ENCODE data around the gene ALX4. TPM values are rescaled to one million over a fixed set of nuclear protein-coding genes. Genes with fewer than 3 reads are reported as not detected.

ALX4 gene
- total RNA-seq, 4 donors from 2014 or later, result 0.10 to 0.11 TPM; not detected in 2

DNA sequence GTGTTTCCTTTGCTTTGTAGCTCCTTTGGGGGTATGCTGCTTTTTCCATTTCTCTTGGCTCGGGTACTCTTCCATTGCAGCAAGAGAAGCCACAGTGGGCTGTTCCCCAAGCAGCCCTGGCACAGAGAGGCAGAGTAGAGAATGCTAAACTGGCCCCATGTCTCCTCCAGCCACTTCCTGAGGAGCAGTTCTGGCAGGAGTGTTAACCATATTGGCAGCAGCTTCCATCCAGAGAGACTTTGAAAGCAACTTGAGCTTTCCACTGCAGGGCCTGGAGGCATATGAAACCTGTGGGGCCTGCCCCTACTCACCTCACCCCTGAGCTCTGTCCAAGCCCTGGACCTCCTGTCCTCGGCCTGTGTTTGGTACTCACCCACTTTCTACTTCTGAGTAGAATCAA, 61.8 kb downstream of the ALX4 start:
- TF ChIP-seq POLR2A (IDR thresholded peaks at IDR 0.05) (no peak), CTCF (IDR thresholded peaks at IDR 0.05) (no peak)
- no peak for DNase-seq
- WGBS, 2 donors, result 84 to 93% methylated on average over 2 of the region's 2 CpGs
- H3K27me3 ChIP-seq, result no peaks in the 10 kb centered on the region
- no peaks in the 10 kb centered on the region for H3K36me3 ChIP-seq
- no peaks in the 10 kb centered on the region for H3K9me3 ChIP-seq
- no peak overlapping the region for H3K4me3 ChIP-seq (replicated peaks in 1 of 3)
- peaks cover 14 to 27% of the 10 kb centered on the region in 2 donors for H3K4me1 ChIP-seq
- H3K27ac ChIP-seq, result no peak overlapping the region
- intact Hi-C loops (cut with DNase I), result no loop called here

DNA sequence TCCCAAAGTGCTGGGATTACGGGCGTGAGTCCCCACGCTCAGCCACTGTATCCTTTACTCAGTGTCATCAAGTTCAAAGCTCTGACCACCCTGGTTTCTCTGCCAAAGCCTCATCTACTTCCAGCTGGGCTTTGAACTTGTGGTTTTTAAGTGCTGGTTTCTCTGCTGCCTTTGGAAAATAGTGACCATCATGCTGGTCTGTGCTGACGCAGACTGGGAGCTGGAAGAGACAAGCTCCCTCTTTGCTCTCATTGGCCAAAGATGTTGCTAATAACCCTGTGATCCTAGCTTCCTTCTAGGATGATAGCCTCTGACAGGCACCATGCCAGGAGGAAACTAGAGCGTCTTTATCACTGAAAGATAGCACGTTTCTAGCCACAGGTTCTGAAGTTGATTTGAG, 62.4 kb downstream of the ALX4 start:
- 76 to 78% methylated on average over 6 of the region's 6 CpGs for WGBS, 2 donors
- H3K36me3 ChIP-seq, result no peaks in the 10 kb centered on the region
- H3K4me1 ChIP-seq, result peaks cover 20 to 33% of the 10 kb centered on the region in 2 donors
- H3K4me3 ChIP-seq (replicated peaks in 1 of 3), result no peak overlapping the region
- TF ChIP-seq CTCF (IDR thresholded peaks at IDR 0.05), result no peak
- no peak for TF ChIP-seq POLR2A (IDR thresholded peaks at IDR 0.05)
- no peak overlapping the region for H3K27ac ChIP-seq
- no peaks in the 10 kb centered on the region for H3K27me3 ChIP-seq
- no peak for DNase-seq
- intact Hi-C loops (cut with DNase I), result no loop called here
- no peaks in the 10 kb centered on the region for H3K9me3 ChIP-seq

DNA sequence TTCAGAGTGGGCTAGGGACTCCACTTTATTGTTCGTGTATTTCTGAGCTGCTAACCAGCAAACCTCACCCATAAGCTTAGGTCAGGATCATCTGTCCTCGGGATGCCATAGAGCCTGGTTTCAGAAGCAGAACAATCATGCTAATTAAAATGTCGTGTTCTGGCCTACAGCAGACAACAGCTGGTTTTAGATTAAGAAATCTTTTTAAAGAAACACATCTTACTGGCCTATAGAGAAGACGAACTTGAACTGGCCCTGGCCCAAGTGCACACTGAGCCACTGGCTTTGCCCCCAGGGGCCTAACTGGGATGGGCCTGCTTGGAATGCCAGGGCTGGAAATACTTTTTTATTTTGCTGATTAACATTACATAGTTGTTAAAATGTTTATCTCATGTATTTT, 63.2 kb downstream of the ALX4 start:
- H3K36me3 ChIP-seq, result no peaks in the 10 kb centered on the region
- peak in 1 of 2 donors; percentile 35 for DNase-seq
- H3K4me1 ChIP-seq, result peaks cover 26 to 41% of the 10 kb centered on the region in 2 donors
- no peak overlapping the region for H3K4me3 ChIP-seq (replicated peaks in 1 of 3)
- WGBS, 2 donors, result 48 to 57% methylated on average over 4 of the region's 4 CpGs
- no peak for TF ChIP-seq CTCF (IDR thresholded peaks at IDR 0.05)
- TF ChIP-seq POLR2A (IDR thresholded peaks at IDR 0.05), result no peak
- H3K27me3 ChIP-seq, result no peaks in the 10 kb centered on the region
- no peak overlapping the region for H3K27ac ChIP-seq
- no peaks in the 10 kb centered on the region for H3K9me3 ChIP-seq
- intact Hi-C loops (cut with DNase I), result no loop called here

DNA sequence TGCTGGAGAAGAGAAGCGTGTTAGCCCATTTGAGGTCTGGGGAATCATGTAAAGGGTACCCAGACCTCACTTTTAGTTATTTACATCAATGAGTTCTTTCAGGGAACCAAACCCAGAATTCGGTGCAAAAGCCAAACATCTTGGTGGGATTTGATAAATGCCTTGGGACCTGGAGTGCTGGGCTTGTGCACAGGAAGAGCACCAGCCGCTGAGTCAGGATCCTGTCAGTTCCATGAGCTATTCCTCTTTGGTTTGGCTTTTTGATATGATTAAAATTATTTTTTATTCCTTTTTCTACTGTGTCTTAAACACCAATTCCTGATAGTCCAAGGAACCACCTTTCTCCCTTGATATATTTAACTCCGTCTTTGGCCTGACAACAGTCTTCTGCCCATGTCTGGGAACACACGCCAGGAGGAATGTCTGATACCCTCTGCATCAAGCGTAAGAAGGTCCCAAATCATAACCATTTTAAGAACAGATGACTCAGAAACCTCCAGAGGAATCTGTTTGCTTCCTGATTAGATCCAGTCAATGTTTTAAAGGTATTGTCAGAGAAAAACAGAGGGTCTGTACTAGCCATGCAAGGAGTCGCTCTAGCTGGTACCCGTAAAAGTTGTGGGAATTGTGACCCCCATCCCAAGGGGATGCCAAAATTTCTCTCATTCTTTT, 65.2 kb downstream of the ALX4 start:
- H3K36me3 ChIP-seq, result no peaks in the 10 kb centered on the region

More for the DNA sequence above, 65.2 kb downstream of the ALX4 start:
- Histone ChIP-seq H3K9me3 (no peaks in the 10 kb centered on the region), H3K4me3 (replicated peaks in 1 of 3) (no peak overlapping the region), H3K4me1 (peaks cover 32 to 49% of the 10 kb centered on the region in 2 donors), H3K27ac (peak overlapping the region; percentile 46 to 55 (median 50)), H3K27me3 (no peaks in the 10 kb centered on the region)
- intact Hi-C loops (cut with DNase I), result no loop called here
- TF ChIP-seq CTCF (IDR thresholded peaks at IDR 0.05) (no peak), POLR2A (IDR thresholded peaks at IDR 0.05) (no peak)
- WGBS, 2 donors, result 90 to 95% methylated on average over 8 of the region's 8 CpGs
- no peak for DNase-seq
